BLaER1 treated with 17β-estradiol and CSF1 and Interleukin-3, amounts not matched to agents 10 nM and 100 nM (cell line): ENCODE data around the gene DNLZ.

Experiments
- H3K27ac ChIP-seq, 11 experiments: shearing (Covaris generic); formaldehyde crosslinking; 2 replicates each; pipeline ENCODE4 v1.8.1; 2022
- H3K27me3 ChIP-seq, 11 experiments: shearing (Covaris generic); formaldehyde crosslinking; 2 replicates each; pipeline ENCODE4 v1.8.1; 2022
- H3K36me3 ChIP-seq, 11 experiments: shearing (Covaris generic); formaldehyde crosslinking; 2 replicates each; pipeline ENCODE4 v1.8.1; 2022
- H3K4me1 ChIP-seq, 10 experiments: shearing (Covaris generic); formaldehyde crosslinking; 2 replicates each; pipeline ENCODE4 v1.8.1; 2022
- H3K4me2 ChIP-seq, 11 experiments: shearing (Covaris generic); formaldehyde crosslinking; 2 replicates each; pipeline ENCODE4 v1.8.1; 2022
- H3K4me3 ChIP-seq, 10 experiments: shearing (Covaris generic); formaldehyde crosslinking; 2 replicates each; pipeline ENCODE4 v1.8.1; 2022
- H3K9ac ChIP-seq, 11 experiments: shearing (Covaris generic); formaldehyde crosslinking; 2 replicates each; pipeline ENCODE4 v1.8.1; 2022
- H3K9me3 ChIP-seq, 11 experiments: shearing (Covaris generic); formaldehyde crosslinking; replicated peaks in 1 of 11; 2 replicates each; pipeline ENCODE4 v1.8.1; 2022
- H4K20me1 ChIP-seq, 11 experiments: shearing (Covaris generic); formaldehyde crosslinking; 2 replicates each; pipeline ENCODE4 v1.8.1; 2022
- Cebpa-rat ChIP-seq, 11 experiments: shearing (Covaris generic); IDR thresholded peaks; 2 replicates each; pipeline ENCODE4 v1.8.1; 2022

Gene DNLZ

GRCh38 chr9:136405481-136405880 is 41.9 kb upstream of the DNLZ start:
- no peak overlapping the region for H3K4me3 ChIP-seq
- peaks cover 46 to 67% (median 57%) of the 10 kb centered on the region in 10 experiments for H3K4me1 ChIP-seq
- peak overlapping the region; percentile 24 to 75 (median 62); a peak in 15 of 22 replicates for H3K9ac ChIP-seq
- no peaks in the 10 kb centered on the region for H3K27me3 ChIP-seq
- peak overlapping the region in 6 of 11 experiments; percentile 41 to 67 (median 58); a peak in 6 of 22 replicates for H3K27ac ChIP-seq
- peaks cover 8 to 50% (median 23%) of the 10 kb centered on the region in 11 experiments; a peak in 16 of 22 replicates for H4K20me1 ChIP-seq
- H3K4me2 ChIP-seq: peak overlapping the region; percentile 80 to 90 (median 86)
- H3K36me3 ChIP-seq: peaks cover 50 to 67% (median 60%) of the 10 kb centered on the region in 11 experiments
- TF ChIP-seq Cebpa-rat (IDR thresholded peaks at IDR 0.05): peak in 2 of 11 experiments; percentile 19 to 35; a peak in 1 of 22 replicates
- H3K9me3 ChIP-seq: no peaks in the 10 kb centered on the region

GRCh38 chr9:136404801-136405136 is 41.2 kb upstream of the DNLZ start:
- H4K20me1 ChIP-seq: peaks cover 10 to 51% (median 25%) of the 10 kb centered on the region in 11 experiments; a peak in 17 of 22 replicates
- H3K27me3 ChIP-seq: no peaks in the 10 kb centered on the region
- H3K36me3 ChIP-seq: peaks cover 50 to 67% (median 60%) of the 10 kb centered on the region in 11 experiments
- H3K4me1 ChIP-seq: peaks cover 43 to 67% (median 59%) of the 10 kb centered on the region in 10 experiments
- peak overlapping the region; percentile 24 to 75 (median 62); a peak in 21 of 22 replicates for H3K9ac ChIP-seq
- H3K27ac ChIP-seq: peak overlapping the region in 10 of 11 experiments; percentile 3 to 67 (median 58); a peak in 16 of 22 replicates
- TF ChIP-seq Cebpa-rat (IDR thresholded peaks at IDR 0.05): no peak
- no peaks in the 10 kb centered on the region for H3K9me3 ChIP-seq
- H3K4me2 ChIP-seq: peak overlapping the region; percentile 80 to 90 (median 86)
- H3K4me3 ChIP-seq: peak overlapping the region in 4 of 10 experiments; percentile 2 to 33 (median 18); a peak in 2 of 20 replicates

GRCh38 chr9:136403915-136404800 is 40.6 kb upstream of the DNLZ start:
- H3K9ac ChIP-seq: peak overlapping the region; percentile 24 to 75 (median 62); a peak in 21 of 22 replicates
- peak overlapping the region; percentile 80 to 90 (median 86) for H3K4me2 ChIP-seq
- no peaks in the 10 kb centered on the region for H3K9me3 ChIP-seq
- H3K27me3 ChIP-seq: no peaks in the 10 kb centered on the region
- peaks cover 16 to 57% (median 28%) of the 10 kb centered on the region in 11 experiments; a peak in 18 of 22 replicates for H4K20me1 ChIP-seq
- H3K36me3 ChIP-seq: peaks cover 50 to 67% (median 60%) of the 10 kb centered on the region in 11 experiments
- H3K27ac ChIP-seq: peak overlapping the region in 10 of 11 experiments; percentile 3 to 67 (median 58); a peak in 18 of 22 replicates
- peak overlapping the region in 3 of 10 experiments; percentile 2 to 33 (median 26); a peak in 2 of 20 replicates for H3K4me3 ChIP-seq
- TF ChIP-seq Cebpa-rat (IDR thresholded peaks at IDR 0.05): no peak
- peaks cover 38 to 62% (median 55%) of the 10 kb centered on the region in 10 experiments for H3K4me1 ChIP-seq

- peak overlapping the region in 10 of 11 experiments; percentile 48 to 75 (median 62); a peak in 17 of 22 replicates for H3K9ac ChIP-seq
- TF ChIP-seq Cebpa-rat (IDR thresholded peaks at IDR 0.05): no peak
- H3K4me2 ChIP-seq: peak overlapping the region; percentile 80 to 90 (median 86)
- peaks cover 38 to 62% (median 55%) of the 10 kb centered on the region in 10 experiments for H3K4me1 ChIP-seq
- peaks cover 18 to 60% (median 33%) of the 10 kb centered on the region in 11 experiments; a peak in 21 of 22 replicates for H4K20me1 ChIP-seq
- H3K27me3 ChIP-seq: no peaks in the 10 kb centered on the region
- H3K36me3 ChIP-seq: peaks cover 50 to 70% (median 60%) of the 10 kb centered on the region in 11 experiments
- no peaks in the 10 kb centered on the region for H3K9me3 ChIP-seq
- H3K27ac ChIP-seq: peak overlapping the region in 9 of 11 experiments; percentile 41 to 67 (median 58); a peak in 15 of 22 replicates
- H3K4me3 ChIP-seq: no peak overlapping the region
These were observed 40.0 kb upstream of the DNLZ start for GRCh38 chr9:136403538-136403914.

- H3K4me3 ChIP-seq: no peak overlapping the region
- peaks cover 41 to 60% (median 49%) of the 10 kb centered on the region in 10 experiments for H3K4me1 ChIP-seq
- H3K36me3 ChIP-seq: peaks cover 48 to 72% (median 61%) of the 10 kb centered on the region in 11 experiments
- H3K9me3 ChIP-seq: no peaks in the 10 kb centered on the region
- H3K4me2 ChIP-seq: no peak overlapping the region
- no peak for TF ChIP-seq Cebpa-rat (IDR thresholded peaks at IDR 0.05)
- no peak overlapping the region for H3K27ac ChIP-seq
- H4K20me1 ChIP-seq: peaks cover 18 to 60% (median 44%) of the 10 kb centered on the region in 11 experiments; a peak in 21 of 22 replicates
- H3K9ac ChIP-seq: peak overlapping the region in 1 of 11 experiments; percentile 95; a peak in 1 of 22 replicates
- H3K27me3 ChIP-seq: no peaks in the 10 kb centered on the region
These were observed 38.5 kb upstream of the DNLZ start for GRCh38 chr9:136402067-136402466.

GRCh38 chr9:136401173-136401922 is 37.8 kb upstream of the DNLZ start:
- H3K27me3 ChIP-seq: no peaks in the 10 kb centered on the region
- H3K36me3 ChIP-seq: peaks cover 48 to 72% (median 61%) of the 10 kb centered on the region in 11 experiments
- TF ChIP-seq Cebpa-rat (IDR thresholded peaks at IDR 0.05): no peak
- peaks cover 18 to 64% (median 47%) of the 10 kb centered on the region in 11 experiments; a peak in 21 of 22 replicates for H4K20me1 ChIP-seq
- no peaks in the 10 kb centered on the region for H3K9me3 ChIP-seq
- H3K9ac ChIP-seq: peak overlapping the region in 8 of 11 experiments; percentile 26 to 95 (median 83); a peak in 9 of 22 replicates
- H3K4me2 ChIP-seq: no peak overlapping the region
- H3K4me1 ChIP-seq: peaks cover 41 to 54% (median 49%) of the 10 kb centered on the region in 10 experiments
- H3K27ac ChIP-seq: peak overlapping the region in 1 of 11 experiments; percentile 87; a peak in 2 of 22 replicates
- no peak overlapping the region for H3K4me3 ChIP-seq

GRCh38 chr9:136400038-136400834 is 36.7 kb upstream of the DNLZ start, which contains the start of gene SNAPC4:
SNAPC4 (minus strand) TSS chr9:136400170; CDS start chr9:136398428, 1,742 bp downstream.
- TF ChIP-seq Cebpa-rat (IDR thresholded peaks at IDR 0.05): no peak
- no peaks in the 10 kb centered on the region for H3K9me3 ChIP-seq
- H3K4me3 ChIP-seq: peak within 1 kb of the TSS; percentile 84 to 100 (median 94)
- peaks cover 31 to 44% (median 40%) of the 10 kb centered on the region in 10 experiments for H3K4me1 ChIP-seq
- peak within 1 kb of the TSS; percentile 79 to 95 (median 85) for H3K9ac ChIP-seq
- peaks cover 48 to 73% (median 63%) of the 10 kb centered on the region in 11 experiments for H3K36me3 ChIP-seq
- no peaks in the 10 kb centered on the region for H3K27me3 ChIP-seq
- peak within 1 kb of the TSS; percentile 86 to 100 (median 94) for H3K4me2 ChIP-seq
- H3K27ac ChIP-seq: peak within 1 kb of the TSS in 10 of 11 experiments; percentile 60 to 87 (median 76); a peak in 21 of 22 replicates
- peaks cover 15 to 66% (median 54%) of the 10 kb centered on the region in 11 experiments; a peak in 21 of 22 replicates for H4K20me1 ChIP-seq
